HG02884 (cell line): ENCODE measurements around the gene DHCR24.

Experiments
- ATAC-seq: cut with Tn5 transposase; IDR thresholded peaks from one replicate; pipeline ENCODE4 v1.9.1; 2021; ENCODE audit warnings: mild to moderate bottlenecking, moderate library complexity; ENCODE audit not compliant: unreplicated experiment

The DHCR24 gene

DNA sequence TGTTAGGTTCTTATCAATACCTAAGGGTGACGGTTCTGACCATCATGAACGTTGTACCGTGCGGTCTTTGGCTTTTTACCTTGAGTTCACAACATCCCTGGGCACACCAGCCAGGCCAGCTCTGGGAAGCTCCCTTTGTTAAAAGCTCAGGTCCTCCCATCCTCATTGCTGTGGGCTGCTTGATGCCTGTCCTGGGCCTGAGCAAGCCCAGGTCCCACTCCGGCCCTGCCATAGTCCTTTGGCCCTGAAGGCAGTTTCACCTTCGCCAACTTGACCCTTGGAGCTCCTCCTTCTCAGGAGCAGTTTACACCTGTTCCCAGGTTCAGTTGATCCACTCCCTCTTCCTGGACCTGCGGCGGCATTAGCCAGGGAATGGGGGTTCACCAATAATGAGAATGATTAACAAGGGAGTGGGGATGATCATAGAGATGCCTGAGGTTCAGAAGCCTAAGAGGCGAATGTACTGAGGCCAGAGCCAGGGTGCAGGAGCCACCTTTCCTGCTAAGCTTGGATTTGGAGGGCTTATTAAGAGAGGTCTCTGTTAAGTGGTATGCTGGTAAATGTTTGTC, 40.2 kb downstream of the DHCR24 start:
- ATAC-seq, result no peak

GRCh38 chr1:54846301-54846700, 40.7 kb downstream of the DHCR24 start:
- no peak for ATAC-seq

- ATAC-seq, result no peak
Measured at GRCh38 chr1:54845772-54846171, 41.2 kb downstream of the DHCR24 start.

GRCh38 chr1:54844564-54844963, 42.4 kb downstream of the DHCR24 start:
- ATAC-seq, result no peak

GRCh38 chr1:54843449-54843848, 43.5 kb downstream of the DHCR24 start:
- no peak for ATAC-seq

DNA sequence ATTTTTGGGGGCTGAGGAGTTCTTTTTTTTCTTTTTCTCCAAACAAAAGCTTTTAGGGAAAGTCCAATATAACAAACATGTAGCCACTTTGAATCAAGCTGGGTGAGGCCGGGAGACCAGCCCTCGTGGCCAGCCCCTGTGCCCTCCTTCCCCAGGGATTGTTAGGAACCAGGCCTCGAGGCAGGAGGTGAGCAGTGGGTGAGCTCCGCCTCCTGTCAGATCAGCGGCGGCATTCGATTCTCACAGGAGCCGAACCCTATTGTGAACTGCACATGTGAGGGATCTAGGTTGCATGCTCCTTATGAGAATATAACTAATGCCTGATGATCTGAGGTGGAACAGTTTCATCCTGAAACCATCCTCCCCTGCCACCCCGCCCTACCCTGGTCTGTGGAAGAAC, 44.0 kb downstream of the DHCR24 start:
- ATAC-seq, result no peak

- no peak for ATAC-seq
Measured at GRCh38 chr1:54842206-54842915, 44.6 kb downstream of the DHCR24 start.

DNA sequence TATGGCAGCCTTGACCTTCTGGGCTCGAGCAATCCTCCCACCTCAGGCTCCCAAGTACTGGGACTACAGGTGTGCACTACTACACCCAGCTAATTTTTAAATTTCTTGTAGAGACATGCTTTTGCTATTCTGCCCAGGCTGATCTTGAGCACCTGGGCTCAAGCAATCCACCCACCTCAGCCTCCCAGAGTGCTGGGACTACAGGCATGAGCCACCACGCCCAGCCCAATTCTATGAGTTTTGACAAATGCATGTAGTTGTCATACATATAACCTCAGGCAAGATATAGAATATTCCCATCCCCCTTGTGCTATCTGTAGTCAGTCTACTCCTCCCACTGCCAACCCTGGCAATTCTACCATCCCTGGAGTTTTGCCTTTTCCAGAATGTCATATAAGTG, 47.2 kb downstream of the DHCR24 start:
- ATAC-seq, result no peak

DNA sequence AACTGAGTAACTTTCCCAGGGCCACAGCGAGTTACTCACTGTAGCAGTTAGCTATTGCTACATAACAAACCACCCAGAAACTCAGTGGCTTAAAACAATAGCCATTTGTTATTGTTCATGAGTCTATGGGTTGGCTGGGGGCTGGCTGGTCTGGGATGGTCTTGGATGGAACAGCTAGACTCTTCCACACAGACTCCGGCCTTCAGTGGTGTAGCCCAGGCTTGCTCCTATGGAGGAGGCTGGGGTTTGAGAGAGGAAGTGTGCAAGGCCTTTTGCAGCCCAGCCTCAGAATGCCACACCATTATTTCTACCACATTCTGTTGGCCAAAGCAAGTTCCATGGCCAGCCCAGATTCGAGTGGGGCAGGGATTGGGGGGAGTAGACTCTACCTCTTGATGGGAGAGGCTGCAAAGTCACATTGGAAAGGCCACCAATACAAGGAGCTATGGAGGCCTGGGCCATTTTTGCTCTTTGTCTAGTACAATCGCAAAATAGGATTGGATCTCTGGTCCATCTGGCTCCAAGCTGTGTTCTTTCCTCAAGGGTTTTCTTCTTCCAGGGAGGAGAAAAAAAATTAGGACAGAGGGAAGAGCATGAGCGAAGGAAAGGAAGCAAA, 48.3 kb downstream of the DHCR24 start:
- no peak for ATAC-seq

GRCh38 chr1:54837002-54837853, 49.8 kb downstream of the DHCR24 start:
- ATAC-seq, result no peak

GRCh38 chr1:54836594-54836993, 50.4 kb downstream of the DHCR24 start:
- no peak for ATAC-seq

DNA sequence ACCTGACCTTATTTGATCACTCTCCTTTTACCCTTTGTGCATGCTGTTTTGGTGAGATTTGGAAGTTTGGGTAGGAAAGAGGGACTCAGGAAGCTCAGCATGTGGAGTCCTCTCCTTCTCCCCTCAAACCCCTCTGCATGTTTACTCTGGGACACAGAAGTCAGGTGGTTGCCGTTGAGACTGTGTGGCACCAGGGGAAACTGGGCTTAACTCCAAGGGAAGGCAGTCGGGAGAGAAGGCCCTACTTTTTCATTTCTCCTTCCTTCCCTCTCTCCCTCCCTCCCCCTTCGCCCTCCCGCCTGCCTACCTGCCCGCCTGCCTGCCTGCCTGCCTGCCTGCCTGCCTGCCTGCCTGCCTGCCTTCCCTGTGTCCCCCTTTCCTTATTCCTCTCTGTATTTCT, 51.0 kb downstream of the DHCR24 start:
- no peak for ATAC-seq

DNA sequence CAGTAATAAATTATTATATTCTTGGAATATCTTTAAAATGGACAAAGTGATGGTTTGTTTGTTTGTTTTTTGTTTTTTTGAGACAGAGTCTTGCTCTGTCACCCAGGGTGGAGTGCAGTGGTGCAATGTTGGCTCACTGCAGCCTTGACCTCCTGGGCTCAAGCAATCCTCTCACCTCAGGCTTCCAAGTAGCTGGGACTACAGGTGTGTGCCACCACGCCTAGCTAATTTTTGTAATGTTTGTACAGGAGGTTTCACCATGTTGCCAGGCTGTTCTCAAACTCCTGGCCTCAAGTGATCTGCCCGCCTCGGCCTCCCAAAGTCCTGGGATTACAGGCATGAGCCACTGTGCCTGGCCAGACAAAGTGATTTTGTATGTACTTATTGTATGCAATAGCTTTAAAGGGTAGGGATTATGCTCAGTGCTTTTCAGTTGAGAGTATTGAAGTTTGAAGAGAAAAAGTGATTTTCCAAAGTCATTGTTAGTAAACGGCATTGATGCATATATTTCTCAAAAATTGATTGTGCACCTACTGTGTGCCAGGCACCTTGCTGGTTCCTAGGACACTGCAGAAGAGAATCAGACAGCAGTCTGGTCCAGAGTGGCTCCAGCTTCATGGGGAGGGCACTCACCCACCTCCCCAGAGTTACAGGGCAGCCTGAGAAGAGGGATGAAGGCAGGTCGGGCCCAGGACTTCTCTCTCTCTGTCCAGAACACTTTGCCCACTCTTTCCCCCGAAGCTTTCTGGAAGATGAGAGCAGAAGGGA, 51.7 kb downstream of the DHCR24 start:
- no peak for ATAC-seq

GRCh38 chr1:54834007-54834541, 52.9 kb downstream of the DHCR24 start:
- ATAC-seq, result no peak

GRCh38 chr1:54833121-54833520, 53.9 kb downstream of the DHCR24 start:
- no peak for ATAC-seq

DNA sequence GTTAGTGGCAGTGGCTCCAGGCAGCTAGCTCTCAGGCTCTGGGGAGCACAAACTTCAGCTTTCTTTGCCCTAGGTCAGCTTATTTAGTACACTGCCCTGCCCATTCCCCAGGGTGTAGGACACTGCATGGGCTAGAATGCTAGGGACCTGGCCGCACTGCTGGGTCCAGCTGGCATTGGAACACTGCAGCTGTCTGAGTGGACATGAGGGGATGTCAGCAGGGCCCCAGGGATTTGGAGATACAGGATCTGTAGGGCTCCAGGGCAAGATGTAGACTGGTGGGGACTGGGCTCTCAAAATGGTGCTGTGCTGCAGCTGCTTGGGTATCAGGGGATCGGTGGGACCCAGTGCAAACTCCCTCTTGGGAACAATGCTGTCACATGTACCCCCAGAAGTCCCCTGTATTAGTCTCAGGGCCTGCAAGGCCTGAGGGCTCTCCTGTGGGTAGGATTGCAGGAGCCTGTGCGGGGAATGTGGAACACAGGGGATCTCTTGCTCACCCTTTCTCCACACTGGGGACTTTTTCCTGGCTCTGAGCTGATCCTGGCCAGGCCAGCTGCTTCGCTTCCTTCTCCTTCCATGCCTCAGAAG, 60.7 kb downstream of the DHCR24 start:
- ATAC-seq, result no peak

- no peak for ATAC-seq
Measured at GRCh38 chr1:54825696-54826095, 61.3 kb downstream of the DHCR24 start.

DNA sequence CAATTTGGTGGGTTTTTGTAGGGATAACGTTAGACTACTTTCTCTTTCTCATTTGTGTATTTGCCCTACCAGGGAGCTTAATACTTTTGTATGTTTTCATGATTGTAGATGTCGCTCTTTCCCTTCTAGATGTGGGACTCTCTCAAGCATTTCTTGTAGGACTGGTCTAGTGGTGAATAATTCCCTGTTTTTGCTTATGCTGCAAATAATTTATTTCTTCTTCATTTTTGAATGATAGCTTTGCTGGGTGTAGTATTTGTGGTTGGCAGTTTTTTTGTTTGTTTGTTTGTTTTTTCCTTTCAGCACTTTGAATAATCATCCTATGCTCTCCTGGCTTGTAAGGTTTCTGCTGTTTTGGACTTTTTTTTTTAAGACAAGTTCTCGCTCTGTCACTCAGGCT, 63.3 kb downstream of the DHCR24 start:
- no peak for ATAC-seq

DNA sequence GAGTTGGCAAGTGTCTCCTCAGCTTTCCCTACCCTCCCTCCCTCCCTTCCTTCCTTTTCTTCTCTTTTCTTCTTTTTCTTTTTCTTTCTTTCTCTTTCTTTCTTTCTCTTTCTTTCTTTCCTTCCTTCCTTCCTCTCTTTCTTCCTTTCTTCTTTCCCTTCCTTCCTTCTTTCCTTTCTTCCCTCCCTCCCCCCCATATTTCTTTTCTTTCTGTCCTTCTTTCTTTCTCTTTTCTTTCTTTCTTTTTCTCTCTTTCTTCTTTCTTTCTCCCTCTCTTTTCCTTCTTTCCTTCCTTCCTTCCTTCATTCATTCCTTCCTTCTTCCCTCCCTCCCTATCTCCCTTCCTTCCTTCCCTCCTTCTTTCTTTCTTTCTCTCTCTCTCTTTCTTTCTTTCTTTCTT, 67.3 kb downstream of the DHCR24 start:
- ATAC-seq, result no peak

DNA sequence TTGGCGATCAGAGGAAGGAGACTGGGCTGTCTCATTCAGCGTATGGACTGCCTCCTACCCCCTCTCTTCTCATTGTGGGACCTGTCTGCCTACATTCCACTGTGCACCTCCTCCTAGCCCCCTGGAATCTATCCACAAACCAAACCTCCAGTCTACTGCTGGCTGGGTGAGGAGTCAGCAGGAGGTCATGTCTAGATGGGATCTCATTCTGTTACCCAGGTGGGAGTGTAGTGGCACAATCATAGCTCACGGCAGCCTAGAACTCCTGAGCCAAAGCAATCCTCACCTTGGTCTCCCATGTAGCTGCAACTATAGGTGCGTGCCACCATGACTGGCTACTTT, 67.8 kb downstream of the DHCR24 start:
- ATAC-seq, result no peak
